ENCODE results near the gene ST14.
"Not testable (repeated sequence)": the region's sequence is repeated elsewhere in the genome, so short reads cannot be mapped to it uniquely, and the experiment has no call there.

The ST14 gene

GRCh38 chr11:130165601-130166456 lies 6.2 kb downstream of the ST14 start:
- peak; percentile 23 for DNase-seq

- DNase-seq, result no peak
Observed at GRCh38 chr11:130166457-130166784, 6.8 kb downstream of the ST14 start.

- DNase-seq, result no peak
Observed at GRCh38 chr11:130167146-130167545, 7.6 kb downstream of the ST14 start.

- no peak for DNase-seq
Observed at GRCh38 chr11:130168105-130168504, 8.5 kb downstream of the ST14 start.

- DNase-seq, result no peak
Observed at GRCh38 chr11:130170345-130170744, 10.8 kb downstream of the ST14 start.

- DNase-seq, result no peak
Observed at GRCh38 chr11:130171534-130171933, 12.0 kb downstream of the ST14 start.

GRCh38 chr11:130172001-130172400 lies 12.4 kb downstream of the ST14 start:
- DNase-seq, result not testable (repeated sequence)

GRCh38 chr11:130174642-130175041 lies 15.1 kb downstream of the ST14 start:
- no peak for DNase-seq

- DNase-seq, result no peak
Observed at GRCh38 chr11:130175898-130176297, 16.3 kb downstream of the ST14 start.

GRCh38 chr11:130177782-130178181 lies 18.2 kb downstream of the ST14 start:
- DNase-seq, result no peak

- no peak for DNase-seq
Observed at GRCh38 chr11:130178441-130179339, 19.1 kb downstream of the ST14 start.

- no peak for DNase-seq
Observed at GRCh38 chr11:130179396-130180306, 20.1 kb downstream of the ST14 start.

- DNase-seq, result no peak
Observed at GRCh38 chr11:130180491-130180890, 20.9 kb downstream of the ST14 start.

- DNase-seq, result no peak
Observed at GRCh38 chr11:130180896-130181294, 21.3 kb downstream of the ST14 start.

- no peak for DNase-seq
Observed at GRCh38 chr11:130181295-130182272, 22.0 kb downstream of the ST14 start.

- no peak for DNase-seq
Observed at GRCh38 chr11:130183878-130184610, 24.5 kb downstream of the ST14 start.

- DNase-seq, result no peak
Observed at GRCh38 chr11:130187096-130187495, 27.5 kb downstream of the ST14 start.

GRCh38 chr11:130188047-130188446 lies 28.5 kb downstream of the ST14 start:
- DNase-seq, result no peak

- no peak for DNase-seq
Observed at GRCh38 chr11:130188585-130189347, 29.2 kb downstream of the ST14 start.
